ENCODE results near the gene UNC13D. TPM values are rescaled to one million over a fixed set of nuclear protein-coding genes. Genes with fewer than 3 reads are reported as not detected.
A peak's percentile ranks its signal among the peaks of the same experiment; 100 is the strongest.
"Not testable (repeated sequence)": the region's sequence is repeated elsewhere in the genome, so short reads cannot be mapped to it uniquely, and the experiment has no call there.

UNC13D gene
- total RNA-seq, 2 donors from 2014 or later, result 270 to 289 TPM

GRCh38 chr17:75878174-75878998 is 34.2 kb upstream of the UNC13D start, which contains the start of gene TRIM47:
Gene TRIM47 (minus strand): TSS chr17:75878581. CDS start chr17:75878548, 33 bp downstream.
- no peak for DNase-seq (ENCODE audit: low spot score)
- Mint-ChIP-seq H3K4me3 (peak within 1 kb of the TSS; percentile 48), H3K4me1 (ENCODE audit: low read depth in 2 of 2) (peaks cover 16 to 17% of the 10 kb centered on the region in 2 donors), H3K9me3 (no peaks in the 10 kb centered on the region), H3K27me3 (peaks cover 5 to 14% of the 10 kb centered on the region in 2 donors), H3K27ac (no peak within 1 kb of the TSS), H3K36me3 (no peaks in the 10 kb centered on the region)
- ATAC-seq, result peak; percentile 40 to 56

DNA sequence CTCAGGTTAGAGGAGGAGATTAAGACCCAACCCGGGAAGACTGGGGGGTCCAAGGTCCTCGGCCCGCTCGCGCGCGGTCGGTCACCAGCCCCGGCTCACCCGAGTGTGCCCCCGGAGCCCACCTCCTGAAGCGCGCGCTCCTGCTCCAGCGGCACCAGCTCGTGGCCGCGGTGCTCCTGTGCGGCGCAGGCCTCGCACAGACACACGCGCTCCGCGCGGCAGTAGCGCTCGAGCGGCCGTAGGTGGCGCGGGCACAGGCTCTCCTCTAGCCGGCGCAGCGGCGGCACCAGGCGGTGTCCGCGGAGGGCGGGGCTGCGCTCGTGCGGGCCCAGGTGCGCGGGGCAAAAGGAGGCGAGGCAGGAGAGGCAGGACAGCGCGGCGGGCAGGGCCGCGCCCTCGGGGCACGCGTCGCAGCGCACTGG is 33.6 kb upstream of the UNC13D start:
- H3K4me1 Mint-ChIP-seq (ENCODE audit: low read depth in 2 of 2), result peaks cover 16 to 17% of the 10 kb centered on the region in 2 donors
- no peaks in the 10 kb centered on the region for H3K36me3 Mint-ChIP-seq
- peak overlapping the region; percentile 45 for H3K4me3 Mint-ChIP-seq
- H3K9me3 Mint-ChIP-seq, result no peaks in the 10 kb centered on the region
- peaks cover 5 to 14% of the 10 kb centered on the region in 2 donors for H3K27me3 Mint-ChIP-seq
- DNase-seq (ENCODE audit: low spot score) (peak; percentile 72), ATAC-seq (peak; percentile 92 to 94)
- H3K27ac Mint-ChIP-seq, result no peak overlapping the region

DNA sequence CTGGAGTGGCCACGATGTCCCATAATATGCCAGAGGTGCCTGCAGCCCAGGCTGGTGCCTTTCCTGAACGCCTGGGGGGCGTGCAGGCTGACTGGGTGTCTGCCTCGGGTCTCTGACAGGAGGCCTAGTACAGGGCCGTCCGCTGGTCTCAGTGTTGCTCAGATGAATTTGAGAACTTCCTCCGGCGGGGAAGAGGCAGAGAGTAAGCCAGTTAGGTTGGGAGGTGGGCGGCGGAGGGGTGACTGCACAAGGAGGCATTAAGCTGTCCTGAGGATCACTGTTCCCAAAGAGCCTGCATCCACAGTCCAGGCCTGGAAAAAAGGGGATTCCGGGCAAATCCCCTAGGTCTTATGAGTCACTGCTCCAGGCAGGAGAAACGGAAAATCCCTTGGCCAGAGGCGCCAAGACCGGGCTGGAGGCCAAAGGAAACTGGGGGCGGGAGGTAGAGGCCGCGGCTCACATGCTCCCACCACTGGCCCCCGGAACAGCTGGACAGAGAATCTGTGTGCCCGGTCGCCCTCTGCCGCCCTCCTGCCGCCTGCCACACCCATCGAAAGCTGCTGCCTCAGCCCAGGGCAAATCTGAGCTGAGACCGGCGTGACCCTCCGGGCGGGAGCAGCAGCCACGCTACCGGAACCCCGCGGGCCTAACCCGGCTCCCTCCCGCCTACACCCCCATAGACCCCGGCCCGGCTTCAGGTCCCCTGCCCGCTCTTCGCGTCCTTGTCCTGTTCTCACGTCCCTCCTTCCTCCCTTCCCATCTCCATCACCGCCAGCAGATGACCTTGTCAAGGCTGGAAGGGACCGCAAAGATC is 32.9 kb upstream of the UNC13D start:
- H3K36me3 Mint-ChIP-seq, result no peaks in the 10 kb centered on the region
- peaks cover 16 to 17% of the 10 kb centered on the region in 2 donors for H3K4me1 Mint-ChIP-seq (ENCODE audit: low read depth in 2 of 2)
- H3K9me3 Mint-ChIP-seq, result no peaks in the 10 kb centered on the region
- peak overlapping the region; percentile 45 for H3K4me3 Mint-ChIP-seq
- DNase-seq (ENCODE audit: low spot score) (no peak), ATAC-seq (no peak)
- no peak overlapping the region for H3K27ac Mint-ChIP-seq
- H3K27me3 Mint-ChIP-seq, result peaks cover 5 to 14% of the 10 kb centered on the region in 2 donors

DNA sequence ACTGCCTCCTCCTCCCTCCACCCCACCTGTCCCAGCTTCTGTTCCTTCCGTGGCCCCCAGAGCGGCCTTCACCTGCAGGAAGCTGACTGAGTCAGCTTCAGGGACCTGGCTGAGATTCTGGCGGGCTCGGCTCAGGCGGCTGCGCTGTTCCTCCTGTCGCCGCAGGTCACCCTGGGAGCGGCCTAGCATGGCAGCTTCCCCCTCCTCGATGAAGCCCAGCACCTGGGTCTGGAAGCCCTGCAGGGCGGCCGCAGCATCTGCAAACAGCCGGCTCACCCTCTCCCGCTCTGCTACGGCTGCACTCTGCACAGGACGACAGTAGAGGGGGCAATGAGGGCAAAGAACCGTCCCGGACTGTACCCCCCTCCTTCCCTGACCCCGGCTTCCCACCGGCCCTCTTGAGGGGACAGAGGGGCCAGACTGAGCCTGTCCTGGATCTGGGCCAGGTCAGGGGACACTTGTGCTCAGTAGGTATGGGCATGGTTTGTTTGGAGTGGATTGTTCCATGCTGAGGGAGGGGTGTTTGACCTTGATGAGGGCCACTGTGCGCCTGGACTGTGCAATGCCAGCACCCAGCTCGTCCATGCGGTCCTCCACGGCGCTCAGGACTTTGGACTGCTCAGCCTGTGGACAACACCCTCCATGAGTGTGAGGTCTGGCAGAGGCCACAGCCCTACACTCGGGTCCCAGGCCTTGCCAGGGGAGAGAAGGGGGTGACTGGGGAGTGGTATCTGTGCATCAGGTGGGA is 32.2 kb upstream of the UNC13D start:
- Mint-ChIP-seq H3K27me3 (peaks cover 5 to 14% of the 10 kb centered on the region in 2 donors), H3K4me3 (peak overlapping the region; percentile 45), H3K36me3 (no peaks in the 10 kb centered on the region), H3K27ac (no peak overlapping the region), H3K9me3 (no peaks in the 10 kb centered on the region), H3K4me1 (ENCODE audit: low read depth in 2 of 2) (peaks cover 16 to 17% of the 10 kb centered on the region in 2 donors)
- no peak for DNase-seq (ENCODE audit: low spot score)
- ATAC-seq, result peak in 1 of 2 donors; percentile 13

GRCh38 chr17:75875940-75876189 is 31.7 kb upstream of the UNC13D start:
- Mint-ChIP-seq H3K9me3 (no peaks in the 10 kb centered on the region), H3K36me3 (no peaks in the 10 kb centered on the region), H3K27ac (no peak overlapping the region), H3K4me3 (no peak overlapping the region), H3K27me3 (peaks cover 5 to 14% of the 10 kb centered on the region in 2 donors), H3K4me1 (ENCODE audit: low read depth in 2 of 2) (peaks cover 16 to 17% of the 10 kb centered on the region in 2 donors)
- ATAC-seq (no peak), DNase-seq (ENCODE audit: low spot score) (no peak)

DNA sequence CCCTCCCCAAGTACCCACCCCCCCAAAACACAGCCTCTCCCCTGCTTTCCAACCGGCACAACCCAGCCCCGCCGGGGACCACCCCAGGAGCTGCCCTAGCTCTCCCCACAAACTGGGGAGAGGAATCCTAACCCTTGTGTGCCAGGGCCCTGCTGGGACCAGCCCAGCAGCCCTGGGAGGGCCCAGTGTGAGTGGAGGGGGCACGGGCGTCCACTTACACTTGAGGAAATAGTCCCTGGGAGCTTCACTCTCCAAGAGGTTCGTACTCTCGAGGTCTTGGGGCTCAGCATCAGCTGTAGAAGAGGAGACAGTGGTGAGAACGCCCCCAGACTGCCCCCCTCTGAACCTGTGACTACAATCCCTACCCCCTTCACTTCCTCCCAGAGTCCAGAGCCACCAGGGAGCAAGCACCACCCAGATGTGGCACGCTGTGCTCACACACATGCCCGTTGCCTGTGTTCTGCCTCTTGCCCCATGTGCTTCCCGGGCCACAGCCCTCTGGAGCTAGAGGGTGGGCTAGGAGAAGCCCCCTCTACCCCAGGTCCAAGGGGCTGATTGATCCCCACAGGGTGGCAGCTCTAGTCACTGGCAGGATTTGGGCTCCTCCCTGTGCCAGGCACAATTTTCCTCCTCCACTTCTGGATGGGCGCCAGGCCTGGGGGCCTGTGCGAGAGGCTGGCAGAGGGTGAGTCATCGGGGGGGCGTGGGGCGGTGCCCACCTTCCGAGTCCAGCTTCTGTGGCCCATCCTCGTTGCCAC is 31.2 kb upstream of the UNC13D start:
- peaks cover 16 to 17% of the 10 kb centered on the region in 2 donors for H3K4me1 Mint-ChIP-seq (ENCODE audit: low read depth in 2 of 2)

DNA sequence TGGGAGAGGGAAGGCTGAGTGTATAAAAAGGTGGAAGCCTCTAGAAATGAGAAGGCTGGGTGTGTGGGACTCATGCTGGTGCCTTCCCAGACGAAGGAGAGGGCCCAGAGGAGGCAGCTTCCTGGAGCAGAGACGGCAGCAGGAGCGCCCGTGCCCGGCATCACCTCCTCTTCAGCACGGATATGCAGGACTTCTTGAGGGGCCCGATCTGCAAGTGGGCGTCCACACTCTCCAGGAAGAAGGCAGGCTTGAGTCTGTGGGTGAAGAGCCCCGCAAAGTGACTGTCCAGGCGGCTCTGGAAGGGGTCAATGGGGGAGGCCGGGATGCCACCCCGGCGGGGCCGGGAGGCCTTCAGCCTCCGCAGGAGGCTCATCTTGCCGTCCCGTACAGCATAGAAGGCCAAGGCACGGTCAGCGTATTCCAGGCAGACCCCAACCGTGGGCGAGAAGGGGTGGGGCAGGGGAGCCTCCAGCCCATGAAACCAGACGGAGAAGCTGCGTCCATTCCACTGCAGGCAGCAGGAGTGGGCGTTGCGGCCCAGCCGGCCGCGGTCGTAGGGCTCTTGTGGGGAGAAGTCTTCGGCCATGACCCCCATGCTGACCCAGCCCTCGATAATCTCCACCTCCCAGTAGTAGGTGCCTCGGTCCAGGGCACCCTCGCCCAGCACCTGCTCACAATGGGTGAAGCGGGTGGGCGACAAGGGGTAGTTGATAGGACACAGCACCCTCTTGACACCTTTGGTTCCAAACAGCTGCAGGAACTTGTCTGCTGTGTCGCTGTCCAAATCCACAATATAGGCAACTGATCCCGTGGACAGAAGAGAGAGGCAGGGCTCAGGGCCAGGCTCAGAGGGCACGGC is 30.3 kb upstream of the UNC13D start:
- no peak for ATAC-seq
- H3K9me3 Mint-ChIP-seq, result no peaks in the 10 kb centered on the region
- H3K27me3 Mint-ChIP-seq, result peaks cover 5 to 8% of the 10 kb centered on the region in 2 donors
- no peak overlapping the region for H3K27ac Mint-ChIP-seq
- DNase-seq (ENCODE audit: low spot score), result no peak
- H3K36me3 Mint-ChIP-seq, result no peaks in the 10 kb centered on the region
- no peak overlapping the region for H3K4me3 Mint-ChIP-seq
- H3K4me1 Mint-ChIP-seq (ENCODE audit: low read depth in 2 of 2), result peaks cover 16 to 17% of the 10 kb centered on the region in 2 donors

More for the DNA sequence above, 31.2 kb upstream of the UNC13D start:
- ATAC-seq (no peak), DNase-seq (ENCODE audit: low spot score) (no peak)
- no peak overlapping the region for H3K27ac Mint-ChIP-seq
- H3K27me3 Mint-ChIP-seq, result peaks cover 5 to 12% of the 10 kb centered on the region in 2 donors
- H3K36me3 Mint-ChIP-seq, result no peaks in the 10 kb centered on the region
- no peaks in the 10 kb centered on the region for H3K9me3 Mint-ChIP-seq
- no peak overlapping the region for H3K4me3 Mint-ChIP-seq

DNA sequence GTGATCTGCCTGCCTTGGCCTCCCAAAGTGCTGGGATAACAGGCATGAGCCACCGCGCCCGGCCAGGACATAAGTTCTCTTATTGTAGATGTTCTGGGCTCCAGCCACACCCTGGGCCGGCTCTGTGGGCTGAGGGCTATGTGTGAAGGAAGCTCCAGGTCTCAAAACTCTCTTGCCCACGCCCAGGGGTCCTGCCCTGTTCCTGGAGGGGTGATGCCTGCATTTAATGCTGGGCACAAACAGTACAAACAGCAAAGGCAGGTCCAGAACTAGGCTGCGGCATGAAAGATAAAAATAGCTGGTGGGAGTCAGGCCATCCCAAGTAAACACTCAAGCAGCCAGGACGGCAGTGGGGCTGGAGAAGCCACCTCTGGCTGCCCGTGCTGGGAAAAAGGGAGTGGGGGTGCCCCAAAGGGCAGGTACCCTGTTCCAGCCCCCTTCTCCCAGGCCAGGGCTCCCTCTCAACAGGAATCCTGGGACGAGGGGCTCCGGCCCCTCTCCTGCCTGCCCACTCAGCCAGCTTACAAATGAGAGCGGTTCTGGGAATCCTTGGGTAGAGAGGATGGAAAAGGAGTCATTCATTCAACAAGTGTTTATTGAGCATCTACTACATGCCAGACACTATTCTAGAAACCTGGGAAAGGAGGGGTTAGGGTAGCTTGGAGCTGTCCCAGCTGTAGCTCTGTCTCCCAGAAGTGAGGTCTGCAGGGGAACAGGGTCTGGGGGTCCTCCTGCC is 29.6 kb upstream of the UNC13D start:
- DNase-seq (ENCODE audit: low spot score) (no peak), ATAC-seq (no peak)
- H3K4me3 Mint-ChIP-seq, result no peak overlapping the region
- H3K9me3 Mint-ChIP-seq, result no peaks in the 10 kb centered on the region
- peaks cover 5 to 8% of the 10 kb centered on the region in 2 donors for H3K27me3 Mint-ChIP-seq
- H3K27ac Mint-ChIP-seq, result no peak overlapping the region
- H3K4me1 Mint-ChIP-seq (ENCODE audit: low read depth in 2 of 2), result peaks cover 16 to 17% of the 10 kb centered on the region in 2 donors
- H3K36me3 Mint-ChIP-seq, result no peaks in the 10 kb centered on the region

DNA sequence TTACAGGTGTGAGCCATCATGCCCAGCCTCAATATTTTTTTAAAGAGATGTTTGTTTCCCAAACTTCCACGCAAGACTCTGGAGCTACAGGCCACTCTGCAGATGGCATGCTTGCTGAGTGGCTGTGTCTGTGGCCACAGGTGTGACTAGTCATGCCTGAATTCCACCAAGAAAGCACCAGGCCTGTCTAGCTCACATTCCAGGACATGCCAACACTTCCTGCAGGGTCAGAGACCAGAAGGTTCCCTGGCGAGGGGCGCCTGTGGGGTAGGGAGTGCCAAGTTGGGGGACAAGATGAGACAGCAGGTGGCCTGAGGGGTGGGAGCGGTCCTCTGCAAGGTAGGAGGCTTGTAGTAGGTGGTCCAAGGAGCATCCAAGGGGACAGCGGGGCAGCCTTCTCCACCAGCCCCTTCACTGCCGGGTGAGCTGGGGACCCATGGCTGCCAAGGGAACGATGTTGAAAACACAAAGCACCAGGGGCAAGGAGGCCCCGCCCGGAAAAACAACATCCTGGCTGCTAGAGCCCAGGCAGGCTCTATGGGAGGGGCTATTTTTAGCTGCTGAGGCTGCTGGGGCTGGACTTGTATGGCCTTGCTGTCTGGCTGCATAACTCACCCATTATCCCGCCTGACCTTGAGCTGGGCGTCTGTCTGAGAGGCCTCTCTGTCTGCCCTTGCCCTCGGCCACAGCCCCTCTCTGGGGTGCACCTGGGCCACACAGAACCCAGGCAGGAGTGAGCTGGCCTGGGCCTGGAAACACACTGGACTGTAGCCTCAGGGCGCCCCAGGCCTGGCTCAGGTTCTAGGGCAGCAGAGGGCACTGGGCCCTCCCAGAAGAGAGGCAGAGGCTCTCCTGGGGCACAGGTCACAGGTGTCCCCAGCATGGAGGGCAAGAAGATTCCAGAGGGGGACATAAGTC is 28.5 kb upstream of the UNC13D start:
- Mint-ChIP-seq H3K27me3 (peaks cover 3 to 6% of the 10 kb centered on the region in 2 donors), H3K27ac (no peak overlapping the region), H3K4me3 (no peak overlapping the region), H3K9me3 (no peaks in the 10 kb centered on the region), H3K36me3 (no peaks in the 10 kb centered on the region), H3K4me1 (ENCODE audit: low read depth in 2 of 2) (peaks cover 13 to 15% of the 10 kb centered on the region in 2 donors)
- ATAC-seq, result no peak
- DNase-seq (ENCODE audit: low spot score), result no peak

- H3K36me3 Mint-ChIP-seq; H3K4me1 Mint-ChIP-seq (ENCODE audit: low read depth in 2 of 2); H3K27me3 Mint-ChIP-seq; ATAC-seq; H3K4me3 Mint-ChIP-seq; H3K9me3 Mint-ChIP-seq; DNase-seq (ENCODE audit: low spot score): not testable (repeated sequence)
- peak overlapping the region in 1 of 2 donors; percentile 37 for H3K27ac Mint-ChIP-seq
Measured at GRCh38 chr17:75870228-75870627, 26.0 kb upstream of the UNC13D start.
